ENCODE results near the gene HINFP. TPM values are rescaled to one million over a fixed set of nuclear protein-coding genes. Genes with fewer than 3 reads are reported as not detected.

Gene HINFP
- total RNA-seq, 4 donors from 2014 or later = 20.7 to 63.6 (median 48.2) TPM

DNA sequence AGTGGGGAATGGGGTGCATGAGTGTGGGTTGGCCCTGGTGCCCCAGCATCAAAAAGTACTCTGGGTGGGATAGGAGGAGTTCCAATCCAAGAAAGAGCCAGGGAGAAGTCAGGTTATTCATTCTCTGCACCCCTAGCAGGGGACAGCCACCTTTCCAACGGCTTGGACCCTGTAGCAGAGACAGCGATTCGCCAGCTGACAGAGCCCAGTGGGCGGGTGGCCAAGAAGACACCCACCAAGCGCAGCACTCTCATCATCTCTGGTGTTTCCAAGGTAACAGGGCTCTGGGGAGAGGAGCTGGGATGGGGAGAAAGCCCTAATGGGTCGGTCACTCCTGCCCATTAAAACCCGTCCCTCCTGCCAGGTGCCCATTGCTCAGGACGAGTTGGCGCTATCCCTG lies 7.7 kb upstream of the HINFP start:
- DNase-seq = no peak
- no peak for TF ChIP-seq POLR2AphosphoS5 (IDR thresholded peaks at IDR 0.05)
- TF ChIP-seq EP300 (IDR thresholded peaks at IDR 0.05; ENCODE audit: low read depth) = no peak
- TF ChIP-seq POLR2A (IDR thresholded peaks at IDR 0.05) = no peak
- TF ChIP-seq, protein P1, sequence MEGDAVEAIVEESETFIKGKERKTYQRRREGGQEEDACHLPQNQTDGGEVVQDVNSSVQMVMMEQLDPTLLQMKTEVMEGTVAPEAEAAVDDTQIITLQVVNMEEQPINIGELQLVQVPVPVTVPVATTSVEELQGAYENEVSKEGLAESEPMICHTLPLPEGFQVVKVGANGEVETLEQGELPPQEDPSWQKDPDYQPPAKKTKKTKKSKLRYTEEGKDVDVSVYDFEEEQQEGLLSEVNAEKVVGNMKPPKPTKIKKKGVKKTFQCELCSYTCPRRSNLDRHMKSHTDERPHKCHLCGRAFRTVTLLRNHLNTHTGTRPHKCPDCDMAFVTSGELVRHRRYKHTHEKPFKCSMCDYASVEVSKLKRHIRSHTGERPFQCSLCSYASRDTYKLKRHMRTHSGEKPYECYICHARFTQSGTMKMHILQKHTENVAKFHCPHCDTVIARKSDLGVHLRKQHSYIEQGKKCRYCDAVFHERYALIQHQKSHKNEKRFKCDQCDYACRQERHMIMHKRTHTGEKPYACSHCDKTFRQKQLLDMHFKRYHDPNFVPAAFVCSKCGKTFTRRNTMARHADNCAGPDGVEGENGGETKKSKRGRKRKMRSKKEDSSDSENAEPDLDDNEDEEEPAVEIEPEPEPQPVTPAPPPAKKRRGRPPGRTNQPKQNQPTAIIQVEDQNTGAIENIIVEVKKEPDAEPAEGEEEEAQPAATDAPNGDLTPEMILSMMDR (IDR thresholded peaks at IDR 0.05) = no peak
- H3K27ac ChIP-seq = no peak overlapping the region
- peaks cover 0 to 25% (median 2%) of the 10 kb centered on the region in 4 donors for H3K36me3 ChIP-seq
- no peaks in the 10 kb centered on the region for H3K27me3 ChIP-seq
- H3K4me3 ChIP-seq = no peak overlapping the region
- intact Hi-C loops (cut with DNase I; ENCODE audit: low total_unique reads) = no loop called here
- in situ Hi-C loops (cut with MboI; ENCODE audit: low pct_ligation_motif_present in 1 of 4, low pct_unique_long_range_greater_than_20kb in 1 of 4, low sequenced_read_pairs in 3 of 4) = no loop called here
- no peaks in the 10 kb centered on the region for H3K9me3 ChIP-seq
- WGBS, 2 donors (ENCODE audit: low coverage in 1 of 2) = 95 to 100% methylated on average over 1 to 9 of the region's 9 CpGs
- peaks cover 3 to 13% (median 8%) of the 10 kb centered on the region in 4 donors for H3K4me1 ChIP-seq

DNA sequence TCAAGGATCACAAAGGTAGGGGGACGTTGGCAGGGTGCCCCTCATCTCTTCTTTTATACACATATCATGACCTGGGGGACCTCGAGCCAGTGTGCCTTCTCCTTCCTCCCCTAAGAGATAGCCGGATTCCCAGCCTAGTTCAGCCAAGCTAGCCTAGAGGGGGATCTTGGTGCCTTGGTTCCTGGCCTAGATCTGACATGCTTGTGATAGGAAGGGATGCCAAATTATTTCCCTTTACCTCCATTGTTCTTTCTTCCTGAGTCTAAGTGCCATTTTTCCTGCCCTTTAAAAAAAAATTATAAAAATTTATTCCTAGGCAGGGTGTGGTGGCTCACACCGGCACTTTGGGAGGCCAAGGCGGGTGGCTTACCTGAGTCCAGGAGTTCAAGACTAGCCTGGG lies 7.0 kb upstream of the HINFP start:
- Histone ChIP-seq H3K9me3 (no peaks in the 10 kb centered on the region), H3K36me3 (peaks cover 0 to 25% (median 2%) of the 10 kb centered on the region in 4 donors), H3K27ac (peak overlapping the region in 1 of 4 donors; percentile 2), H3K4me3 (no peak overlapping the region), H3K27me3 (no peaks in the 10 kb centered on the region), H3K4me1 (peaks cover 0 to 7% (median 3%) of the 10 kb centered on the region in 4 donors)
- in situ Hi-C loops (cut with MboI; ENCODE audit: low pct_ligation_motif_present in 1 of 4, low pct_unique_long_range_greater_than_20kb in 1 of 4, low sequenced_read_pairs in 3 of 4) (no loop called here), intact Hi-C loops (cut with DNase I; ENCODE audit: low total_unique reads) (no loop called here)
- TF ChIP-seq, protein P1 (IDR thresholded peaks at IDR 0.05) = no peak
- no peak for TF ChIP-seq POLR2A (IDR thresholded peaks at IDR 0.05)
- 89 to 93% methylated on average over 3 to 5 of the region's 5 CpGs for WGBS, 2 donors (ENCODE audit: low coverage in 1 of 2)
- no peak for DNase-seq

DNA sequence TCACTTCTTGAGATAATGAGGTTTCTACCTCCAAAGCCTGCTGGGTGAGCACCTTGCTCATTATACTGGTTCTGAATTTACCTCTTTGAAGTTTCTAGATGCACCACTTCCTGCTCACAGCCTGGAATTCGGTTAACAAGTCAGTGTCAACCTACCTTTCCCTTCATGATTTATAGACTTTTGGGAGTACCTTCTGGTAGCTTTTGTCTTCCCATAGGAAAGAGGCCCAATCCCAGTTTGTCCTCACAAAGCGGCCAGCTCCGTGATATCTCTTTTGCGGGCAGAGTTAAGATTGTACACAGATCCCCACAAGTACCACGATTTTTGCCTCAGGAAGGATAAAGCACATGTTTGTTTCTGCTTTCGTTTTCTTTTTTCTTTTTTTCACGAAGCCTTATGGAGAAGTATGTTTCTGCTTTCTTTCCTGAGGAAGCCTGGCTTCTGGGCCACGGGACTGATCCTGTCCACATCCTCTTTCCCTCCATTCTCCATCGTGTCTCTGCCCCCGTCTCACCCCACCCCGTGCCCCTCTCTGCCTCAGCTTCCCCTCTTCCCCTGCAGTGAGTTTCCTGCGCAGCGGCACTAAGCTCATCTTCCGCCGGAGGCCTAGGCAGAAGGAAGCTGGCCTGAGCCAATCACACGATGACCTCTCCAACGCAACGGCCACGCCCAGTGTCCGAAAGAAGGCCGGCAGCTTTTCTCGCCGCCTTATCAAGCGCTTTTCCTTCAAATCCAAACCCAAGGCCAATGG lies 5.7 kb upstream of the HINFP start:
- WGBS, 2 donors (ENCODE audit: low coverage in 1 of 2) = 55 to 69% methylated on average over 15 to 24 of the region's 24 CpGs
- in situ Hi-C loops (cut with MboI; ENCODE audit: low pct_ligation_motif_present in 1 of 4, low pct_unique_long_range_greater_than_20kb in 1 of 4, low sequenced_read_pairs in 3 of 4) (no loop called here), intact Hi-C loops (cut with DNase I; ENCODE audit: low total_unique reads) (no loop called here)
- H3K4me1 ChIP-seq = peaks cover 0 to 7% (median 3%) of the 10 kb centered on the region in 4 donors
- H3K27ac ChIP-seq = peak overlapping the region; percentile 32 to 48 (median 41)
- H3K4me3 ChIP-seq = no peak overlapping the region
- TF ChIP-seq POLR2AphosphoS5 (IDR thresholded peaks at IDR 0.05) (no peak), EP300 (IDR thresholded peaks at IDR 0.05; ENCODE audit: low read depth) (no peak), POLR2A (IDR thresholded peaks at IDR 0.05) (no peak)
- TF ChIP-seq, protein P1 (IDR thresholded peaks at IDR 0.05) = no peak
- H3K9me3 ChIP-seq = no peaks in the 10 kb centered on the region
- H3K36me3 ChIP-seq = peaks cover 0 to 25% (median 2%) of the 10 kb centered on the region in 4 donors
- DNase-seq = peak; percentile 36
- no peaks in the 10 kb centered on the region for H3K27me3 ChIP-seq

DNA sequence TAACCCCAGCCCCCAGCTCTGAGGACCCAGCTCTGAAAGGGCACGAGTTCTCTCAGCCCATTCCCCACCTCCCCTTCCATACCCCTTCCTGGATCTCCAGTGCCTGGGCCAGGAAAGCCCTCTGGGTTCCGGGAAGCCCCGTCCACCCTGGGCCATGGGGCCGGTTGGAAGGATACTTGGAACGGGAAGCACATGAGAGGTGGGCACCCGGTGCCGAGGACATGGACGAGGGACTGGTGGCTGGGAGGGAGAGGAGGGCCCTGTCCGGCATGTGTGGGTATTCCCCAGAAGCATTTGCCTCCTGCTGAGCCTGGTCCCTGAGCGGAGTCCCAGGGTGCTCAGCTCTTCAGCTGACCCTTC lies 5.2 kb upstream of the HINFP start:
- TF ChIP-seq POLR2AphosphoS5 (IDR thresholded peaks at IDR 0.05) = no peak
- TF ChIP-seq, protein P1 (IDR thresholded peaks at IDR 0.05) = no peak
- TF ChIP-seq POLR2A (IDR thresholded peaks at IDR 0.05) = no peak
- no peak for TF ChIP-seq EP300 (IDR thresholded peaks at IDR 0.05; ENCODE audit: low read depth)
- intact Hi-C loops (cut with DNase I; ENCODE audit: low total_unique reads) (no loop called here), in situ Hi-C loops (cut with MboI; ENCODE audit: low pct_ligation_motif_present in 1 of 4, low pct_unique_long_range_greater_than_20kb in 1 of 4, low sequenced_read_pairs in 3 of 4) (no loop called here)
- peak overlapping the region; percentile 32 to 48 (median 41) for H3K27ac ChIP-seq
- no peak overlapping the region for H3K4me3 ChIP-seq
- WGBS, 2 donors (ENCODE audit: low coverage in 1 of 2) = 93% methylated on average over 10 of the region's 10 CpGs; no CpG with 5 or more reads in 1 of the 2 donors
- peaks cover 0 to 22% (median 2%) of the 10 kb centered on the region in 4 donors for H3K36me3 ChIP-seq
- no peak for DNase-seq
- H3K9me3 ChIP-seq = no peaks in the 10 kb centered on the region
- H3K4me1 ChIP-seq = peaks cover 0 to 10% (median 6%) of the 10 kb centered on the region in 4 donors
- H3K27me3 ChIP-seq = no peaks in the 10 kb centered on the region

Data from transverse colon (tissue), 4 donors.